ENCODE measurements around the gene GBE1.
"Not testable (repeated sequence)": the region's sequence is repeated elsewhere in the genome, so short reads cannot be mapped to it uniquely, and the experiment has no call there.

Gene GBE1

DNA sequence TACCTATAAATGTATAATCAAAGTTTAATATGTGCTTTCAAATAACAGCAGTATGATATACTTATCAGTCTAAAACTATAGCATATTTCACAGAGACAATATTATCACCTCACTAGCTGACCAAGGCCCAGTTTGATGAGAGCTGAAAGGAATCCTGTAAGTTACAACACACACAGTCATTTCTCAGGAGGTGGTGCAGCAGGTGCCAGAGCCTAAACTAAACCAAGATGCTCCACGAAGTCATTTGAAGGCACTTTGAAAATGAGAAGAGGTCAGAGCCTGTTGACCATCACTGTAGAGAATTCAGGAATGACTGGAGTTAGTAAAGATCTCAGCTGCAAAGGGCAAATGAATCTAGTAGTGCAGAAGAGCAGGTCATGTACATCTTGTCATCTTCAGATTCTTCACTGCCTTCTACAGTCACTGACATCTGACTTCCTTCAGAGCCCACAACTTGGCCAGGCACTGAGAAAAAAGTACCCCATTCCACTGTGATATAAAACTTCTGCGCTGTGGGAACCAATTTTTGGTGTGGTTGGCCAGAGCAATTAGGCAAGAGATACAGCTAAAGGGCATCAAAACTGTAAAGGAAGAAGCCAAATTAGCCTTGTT, 7.9 kb downstream of the GBE1 start:
- no peak for DNase-seq (ENCODE audit: low spot score)

- DNase-seq (ENCODE audit: low spot score): no peak
These were observed 8.8 kb downstream of the GBE1 start for GRCh38 chr3:81752604-81753003.

GRCh38 chr3:81749265-81749664, 12.2 kb downstream of the GBE1 start:
- DNase-seq (ENCODE audit: low spot score): no peak

GRCh38 chr3:81747280-81747679, 14.2 kb downstream of the GBE1 start:
- not testable (repeated sequence) for DNase-seq (ENCODE audit: low spot score)

- DNase-seq (ENCODE audit: low spot score): no peak
These were observed 17.1 kb downstream of the GBE1 start for GRCh38 chr3:81744366-81744765.

DNA sequence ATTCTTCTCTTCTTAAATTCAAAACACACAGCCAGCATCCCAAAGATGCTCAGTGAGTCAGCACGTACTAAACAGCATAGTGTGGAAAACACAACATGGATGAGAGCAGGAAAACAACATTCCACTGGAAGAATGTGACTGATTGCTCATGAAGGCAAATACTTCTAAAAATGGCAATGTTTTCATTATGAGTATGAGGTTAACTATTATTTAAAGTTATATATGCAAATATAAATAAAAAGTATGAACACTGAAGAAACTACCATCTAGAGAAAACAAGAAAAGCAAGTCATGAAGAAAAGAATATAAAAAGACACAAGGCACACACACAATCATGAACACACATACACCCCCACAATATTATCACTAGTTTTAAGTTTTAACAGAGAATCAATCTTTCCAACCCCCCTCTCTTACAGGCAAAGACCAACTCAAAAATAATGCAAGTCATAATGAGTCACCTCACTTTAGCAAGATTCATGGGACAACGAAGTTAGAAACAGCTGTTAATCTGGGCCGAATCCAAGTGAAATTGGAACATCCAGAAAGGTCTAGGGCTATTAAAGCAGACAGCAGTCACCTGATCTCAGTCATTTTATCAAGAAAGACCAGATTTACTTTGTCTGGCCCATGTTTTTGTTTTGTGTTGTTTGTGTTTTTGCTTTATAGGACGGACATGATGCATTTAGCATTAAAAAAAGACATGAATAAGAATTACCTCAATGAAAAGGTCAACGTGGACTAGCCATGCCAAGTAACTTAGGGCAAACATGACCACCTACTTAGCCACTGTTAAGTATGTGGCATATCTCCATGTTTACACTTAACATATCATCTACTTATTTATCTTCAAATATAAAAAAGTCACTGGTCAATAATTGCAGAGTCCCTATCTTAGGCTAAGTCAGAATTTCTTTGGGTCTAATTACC, 18.1 kb downstream of the GBE1 start:
- DNase-seq (ENCODE audit: low spot score): no peak

DNA sequence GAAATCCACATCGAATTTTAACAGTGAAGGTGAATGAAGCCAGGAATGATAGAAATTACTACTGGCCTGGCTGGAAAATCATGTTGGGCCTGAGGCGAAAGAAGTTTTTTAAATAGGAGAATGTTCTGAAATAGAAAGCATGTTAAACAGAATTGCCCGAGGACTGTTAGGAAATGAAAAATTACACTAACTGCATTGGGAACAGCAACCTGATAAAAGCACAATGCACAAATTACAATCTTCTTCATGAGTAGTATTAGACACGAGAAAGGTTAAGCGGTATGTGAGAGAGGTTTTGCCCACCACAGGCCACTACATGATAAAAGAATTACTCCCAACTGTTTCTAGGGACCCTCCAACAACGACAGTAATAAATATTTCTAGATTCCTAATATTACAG, 18.9 kb downstream of the GBE1 start:
- DNase-seq (ENCODE audit: low spot score): no peak

DNA sequence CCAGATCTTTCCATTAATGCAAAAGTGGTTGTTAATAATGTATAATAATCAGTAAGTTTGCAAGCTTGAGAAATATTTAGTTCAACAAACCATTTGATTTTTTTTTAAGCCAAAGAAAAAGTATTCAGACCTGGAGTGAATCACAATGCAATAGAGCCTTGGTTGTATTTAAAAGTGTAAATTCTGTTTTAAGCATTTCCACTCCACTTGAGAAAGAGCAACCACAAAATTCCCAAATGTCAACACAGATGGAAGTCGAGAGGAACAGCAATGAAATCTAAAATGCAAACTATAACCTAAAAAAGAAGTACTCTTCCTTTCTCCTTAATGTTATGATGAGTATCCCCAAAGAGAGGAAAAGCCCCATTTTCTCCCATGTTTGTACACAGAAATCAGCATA, 20.2 kb downstream of the GBE1 start:
- DNase-seq (ENCODE audit: low spot score): no peak

DNA sequence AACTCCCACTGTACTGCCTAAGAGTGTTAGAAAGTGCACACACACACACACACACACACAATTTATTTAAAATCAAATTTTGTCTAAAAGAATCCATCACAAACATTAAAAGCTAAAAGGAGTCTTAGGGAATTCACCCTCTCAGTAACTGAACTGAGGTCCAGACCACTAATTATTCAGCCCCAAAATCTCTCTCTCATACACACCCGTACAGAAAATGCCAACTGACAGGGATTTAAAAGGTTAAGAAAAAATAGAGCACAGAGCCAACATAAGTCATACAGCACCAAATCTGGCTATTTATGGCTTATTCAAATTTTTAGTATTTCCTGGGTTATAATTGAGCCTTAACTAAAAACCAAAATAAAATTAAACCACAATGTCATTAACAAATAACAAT, 20.7 kb downstream of the GBE1 start:
- no peak for DNase-seq (ENCODE audit: low spot score)

DNA sequence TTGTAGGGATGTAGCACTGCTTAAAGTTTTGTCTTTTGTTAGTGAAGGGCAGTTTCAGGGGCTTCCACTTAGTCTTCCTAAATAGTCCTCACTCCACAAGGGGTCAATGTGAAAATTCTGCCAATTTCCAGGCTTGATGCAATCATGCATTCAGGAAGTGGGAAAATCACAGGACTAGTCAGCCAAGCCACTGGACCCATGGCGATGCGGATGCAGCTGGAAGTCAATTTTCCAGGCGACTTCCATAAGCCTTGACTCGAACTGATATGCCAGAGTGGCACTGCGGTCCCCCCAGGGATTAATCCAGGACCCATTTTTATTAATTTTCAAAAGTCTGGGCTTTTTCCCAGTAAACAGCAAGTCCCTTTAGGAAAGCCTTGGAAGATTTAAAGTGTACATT, 26.1 kb downstream of the GBE1 start:
- DNase-seq (ENCODE audit: low spot score): no peak

- no peak for DNase-seq (ENCODE audit: low spot score)
These were observed 26.7 kb downstream of the GBE1 start for GRCh38 chr3:81734742-81735141.

GRCh38 chr3:81732642-81733041, 28.8 kb downstream of the GBE1 start:
- DNase-seq (ENCODE audit: low spot score): no peak

DNA sequence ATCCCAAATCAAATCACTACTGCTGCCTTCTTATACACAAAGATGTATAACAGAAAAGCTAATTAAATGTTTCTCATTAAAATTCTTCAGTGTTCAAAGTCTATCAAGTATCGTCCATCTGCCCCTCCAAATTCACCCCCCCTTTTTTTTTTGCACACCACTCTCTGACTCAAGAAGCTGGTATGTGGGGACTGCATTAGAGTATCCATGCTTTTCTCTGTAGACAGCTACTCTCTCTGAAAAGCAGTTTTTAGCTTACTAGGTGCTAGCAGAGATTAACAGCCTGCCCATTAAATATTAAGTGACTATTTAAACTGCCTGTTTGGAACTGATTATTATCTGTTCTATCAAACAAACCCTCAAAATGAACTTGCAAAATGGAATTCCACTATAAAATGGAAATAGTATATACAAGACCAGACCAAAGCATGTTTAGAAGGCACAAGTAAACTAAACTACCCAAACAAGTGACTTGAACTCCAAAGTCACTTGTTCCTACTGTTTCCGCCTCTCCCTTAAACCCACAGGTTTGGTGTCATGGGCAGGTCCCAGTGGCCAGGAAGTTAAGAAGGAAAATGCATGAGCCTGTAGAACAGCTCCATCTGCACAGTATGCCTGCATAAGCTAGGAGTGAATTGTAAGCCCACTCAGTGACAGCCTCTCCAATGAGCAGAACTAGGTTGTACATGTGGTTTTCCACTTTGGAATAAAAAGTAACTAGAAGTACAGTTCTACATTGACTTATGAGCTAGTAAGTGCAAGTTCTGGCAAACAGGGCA, 32.5 kb downstream of the GBE1 start:
- no peak for DNase-seq (ENCODE audit: low spot score)

DNA sequence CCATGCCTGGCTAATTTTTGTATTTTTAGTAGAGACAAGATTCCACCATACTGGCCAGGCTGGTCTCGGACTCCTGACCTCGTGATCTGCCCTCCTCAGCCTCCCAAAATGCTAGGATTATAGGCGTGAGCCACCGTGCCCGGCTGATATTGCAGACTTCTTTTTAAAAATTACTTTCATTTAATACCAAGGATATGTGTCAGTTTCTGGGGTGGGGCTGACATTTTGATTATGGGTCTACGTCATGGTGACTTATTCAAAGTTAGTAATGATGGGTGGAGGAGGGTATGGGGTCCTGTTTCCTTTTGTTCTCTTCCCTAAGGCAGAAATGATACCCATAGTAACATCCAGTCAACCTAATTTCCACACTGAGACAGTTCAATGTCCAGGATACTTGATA, 34.7 kb downstream of the GBE1 start:
- DNase-seq (ENCODE audit: low spot score): no peak

DNA sequence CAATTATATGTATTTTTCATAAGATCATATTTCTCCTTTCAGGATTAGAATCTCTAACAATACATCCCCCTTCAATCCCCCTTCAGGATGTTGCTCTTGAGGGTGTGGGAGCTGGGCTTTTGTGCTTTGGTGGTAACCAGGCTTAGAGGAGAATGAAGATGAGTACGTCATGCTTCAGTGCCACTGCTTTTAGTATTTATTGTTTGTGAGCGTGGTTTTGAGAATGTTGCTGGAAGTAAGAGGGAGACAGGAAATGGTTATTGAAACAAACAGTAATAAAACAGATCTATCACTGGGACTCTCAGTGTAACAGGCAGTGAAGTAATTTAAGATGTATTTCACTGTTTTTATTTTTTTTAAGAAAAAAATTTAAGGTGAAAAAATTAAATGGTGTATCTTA, 35.3 kb downstream of the GBE1 start:
- DNase-seq (ENCODE audit: low spot score): no peak

GRCh38 chr3:81723732-81724313, 37.6 kb downstream of the GBE1 start:
- no peak for DNase-seq (ENCODE audit: low spot score)

DNA sequence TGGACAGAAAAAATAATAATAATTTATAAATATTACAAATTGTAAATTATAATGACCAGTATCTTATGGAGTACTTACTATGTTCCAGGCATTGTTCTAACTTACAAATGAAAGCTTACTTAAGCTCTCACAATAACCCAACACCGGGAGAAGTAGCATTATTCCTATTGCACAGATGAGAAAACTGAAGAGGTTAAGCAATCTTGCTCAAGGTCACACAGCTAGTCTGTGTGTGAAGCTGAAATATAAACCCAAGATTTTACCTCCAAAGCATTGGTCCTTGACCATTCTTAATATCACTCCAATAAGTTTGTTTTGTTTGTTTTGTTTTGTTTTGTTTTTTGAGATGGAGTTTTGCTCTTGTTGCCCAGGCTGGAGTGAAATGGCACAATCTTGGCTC, 43.1 kb downstream of the GBE1 start:
- DNase-seq (ENCODE audit: low spot score): no peak

- DNase-seq (ENCODE audit: low spot score): no peak
These were observed 44.5 kb downstream of the GBE1 start for GRCh38 chr3:81716870-81717509.

- DNase-seq (ENCODE audit: low spot score): no peak
These were observed 48.4 kb downstream of the GBE1 start for GRCh38 chr3:81713031-81713430.

- DNase-seq (ENCODE audit: low spot score): no peak
These were observed 51.8 kb downstream of the GBE1 start for GRCh38 chr3:81709606-81710005.

- no peak for DNase-seq (ENCODE audit: low spot score)
These were observed 53.4 kb downstream of the GBE1 start for GRCh38 chr3:81707996-81708395.

GRCh38 chr3:81702126-81702525, 59.3 kb downstream of the GBE1 start:
- DNase-seq (ENCODE audit: low spot score): no peak

Data from ecto neural progenitor cell (in vitro differentiated cells).